Inferior parietal cortex (tissue), 1 donor: ENCODE data around the gene TMEM175.

Experiments
- DNase-seq: peaks from one replicate; pipeline ENCODE4 v3.0.0-alpha.2; 2016; ENCODE audit errors: extremely low spot score

TMEM175 gene

GRCh38 chr4:899556-899906 lies 32.7 kb upstream of the TMEM175 start:
- no peak for DNase-seq

- no peak for DNase-seq
Measured at GRCh38 chr4:900073-900472, 32.2 kb upstream of the TMEM175 start.

GRCh38 chr4:900721-901120 lies 31.5 kb upstream of the TMEM175 start:
- no peak for DNase-seq

DNA sequence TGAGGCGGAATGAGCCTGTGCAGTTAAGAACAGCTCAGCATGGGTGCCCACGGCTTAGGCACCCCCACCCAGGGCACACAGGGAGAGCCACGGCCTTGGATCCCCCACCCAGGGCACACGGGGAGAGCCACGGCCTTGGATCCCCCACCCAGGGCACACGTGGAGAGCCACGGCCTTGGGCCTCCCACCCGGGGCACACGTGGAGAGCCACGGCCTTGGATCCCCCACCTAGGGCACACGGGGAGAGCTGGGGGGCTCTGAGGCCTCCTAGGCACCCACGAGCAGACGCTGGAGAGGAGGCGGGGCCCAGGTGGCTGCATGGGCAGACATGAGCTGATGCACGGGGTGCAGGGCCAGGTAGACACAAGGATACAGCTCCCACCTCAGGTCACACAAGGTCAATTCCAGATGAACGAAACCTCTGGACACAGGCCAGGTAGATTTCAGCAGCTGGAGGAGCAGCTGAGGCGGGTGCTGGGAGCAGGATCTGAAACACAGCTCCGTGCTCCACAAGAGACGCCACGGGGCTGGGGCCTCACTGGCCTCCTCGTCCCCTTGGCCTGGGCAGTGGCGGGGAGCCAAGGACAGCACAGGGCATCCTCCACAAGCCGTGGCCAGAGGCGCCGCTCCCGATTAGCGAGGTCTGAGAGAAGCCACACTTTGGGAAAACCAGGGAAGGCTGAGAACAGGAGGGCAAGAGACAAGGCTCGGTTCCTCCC lies 30.9 kb upstream of the TMEM175 start:
- no peak for DNase-seq

GRCh38 chr4:903066-904046 lies 28.9 kb upstream of the TMEM175 start:
- DNase-seq, result no peak

GRCh38 chr4:905485-906338 lies 26.5 kb upstream of the TMEM175 start:
- no peak for DNase-seq

GRCh38 chr4:906339-907102 lies 25.7 kb upstream of the TMEM175 start:
- DNase-seq, result no peak

DNA sequence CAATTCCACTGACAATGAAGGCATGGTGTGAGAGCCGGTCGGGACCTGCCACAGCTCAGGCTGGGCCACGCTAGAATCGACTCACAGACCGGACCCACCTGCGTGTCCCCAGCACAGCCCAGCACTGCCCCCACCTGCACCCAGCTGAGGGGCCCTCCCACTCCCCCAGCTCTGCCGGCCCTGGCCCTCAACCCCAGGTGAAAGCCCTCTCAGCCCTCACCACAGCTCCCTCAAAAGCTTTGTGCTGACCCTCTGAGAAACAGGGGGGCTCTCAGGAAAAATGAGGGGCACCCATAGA lies 25.2 kb upstream of the TMEM175 start:
- DNase-seq, result no peak

DNA sequence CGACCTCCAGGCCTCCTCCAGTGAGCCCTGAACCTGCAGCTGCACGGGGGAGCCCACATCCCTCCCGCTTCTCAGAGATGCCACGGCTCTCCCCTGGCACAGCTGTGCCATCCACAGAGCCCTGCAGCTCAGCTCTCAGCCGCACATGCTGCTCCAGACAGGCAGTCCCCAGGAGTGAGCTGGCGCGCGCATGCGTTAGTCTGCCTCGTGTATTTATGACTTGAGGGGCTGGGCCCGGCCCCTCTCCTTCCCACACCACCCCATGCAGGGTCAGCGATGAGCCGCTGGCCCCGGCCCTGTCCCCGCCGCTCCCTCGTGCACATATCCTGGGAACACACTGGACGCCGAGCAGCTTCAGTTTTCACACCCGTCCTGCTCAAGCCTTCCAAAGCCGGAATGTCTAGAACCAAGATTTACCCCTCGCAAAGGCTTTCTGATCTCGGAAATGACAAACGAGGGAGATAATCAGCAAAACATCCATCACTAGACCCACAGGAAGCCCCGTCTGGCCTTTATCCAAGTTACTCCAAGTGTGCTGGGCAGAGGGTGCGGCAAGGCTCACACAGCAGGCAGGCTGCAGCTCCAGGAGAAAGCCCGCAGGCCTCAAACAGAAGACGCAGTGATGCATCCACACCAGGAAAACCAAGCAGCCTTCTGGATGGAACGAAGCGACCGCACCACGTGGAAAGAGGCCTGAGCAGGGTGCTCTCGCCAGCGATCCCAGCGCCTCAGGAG lies 24.4 kb upstream of the TMEM175 start:
- DNase-seq, result no peak

DNA sequence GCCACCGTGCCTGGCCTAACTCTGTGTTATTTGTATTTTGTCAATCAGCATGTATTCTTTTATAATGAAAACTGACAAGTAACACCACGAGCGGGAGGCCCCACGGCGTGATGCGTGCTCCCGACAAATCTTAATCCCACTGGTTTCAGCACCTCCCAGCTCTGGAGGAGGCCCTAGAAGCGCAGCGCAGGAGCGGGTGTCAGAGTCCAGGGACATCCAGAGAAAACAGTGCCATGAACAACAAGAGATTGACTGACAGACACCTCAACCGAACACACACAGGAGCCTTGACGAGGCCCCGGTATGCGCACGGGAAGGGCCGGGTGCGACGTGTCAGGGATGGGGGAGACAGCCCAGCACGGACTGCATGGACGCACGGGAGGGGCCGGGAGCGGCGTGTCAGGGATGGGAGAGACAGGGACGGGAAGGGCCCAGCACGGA lies 23.1 kb upstream of the TMEM175 start:
- DNase-seq, result no peak

DNA sequence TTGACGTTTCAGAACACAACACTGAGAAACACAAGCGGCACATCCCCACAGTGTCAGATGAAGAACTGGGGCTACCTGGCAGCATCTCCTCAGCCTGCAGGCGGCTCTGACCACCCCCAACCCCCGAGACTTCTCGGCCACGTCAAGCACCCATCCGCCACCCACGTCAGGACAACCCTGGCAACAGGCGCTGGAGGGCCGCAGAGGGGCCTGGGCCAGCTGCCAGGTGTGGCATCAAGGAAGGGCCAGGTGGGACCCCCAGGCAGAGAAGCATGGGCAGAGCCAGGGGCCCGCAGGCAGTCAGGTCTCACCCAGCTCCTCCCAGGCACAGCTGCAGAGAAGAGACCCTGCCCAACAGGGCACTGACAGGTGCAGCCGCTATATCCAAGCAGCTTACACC lies 22.4 kb upstream of the TMEM175 start:
- no peak for DNase-seq

- DNase-seq, result no peak
Measured at GRCh38 chr4:910366-911091, 21.7 kb upstream of the TMEM175 start.

DNA sequence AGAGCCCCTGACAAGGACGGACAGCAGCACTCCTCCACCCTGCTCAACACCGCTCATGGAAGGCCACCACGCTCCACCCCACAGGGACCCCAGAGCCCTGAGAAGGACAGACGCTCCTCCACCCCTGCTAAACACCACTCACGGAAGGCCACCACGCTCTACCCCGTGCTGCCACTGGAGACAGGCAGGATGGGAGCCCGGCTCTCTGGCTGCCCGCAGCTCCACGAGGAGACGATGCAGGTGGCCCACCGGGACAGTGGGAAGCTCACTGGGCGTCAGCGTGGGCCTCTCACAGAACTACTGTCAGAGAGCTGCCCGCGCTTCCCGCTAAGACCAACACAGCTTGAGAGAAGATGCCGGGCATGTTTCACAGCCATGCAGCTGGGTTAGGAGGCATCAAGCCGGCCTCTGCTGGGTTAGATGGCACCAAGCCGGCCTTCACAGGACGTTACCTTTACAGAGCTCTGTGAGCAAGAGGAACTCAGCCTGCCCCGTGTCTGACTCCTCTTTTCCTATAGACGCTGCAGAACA lies 21.0 kb upstream of the TMEM175 start:
- DNase-seq, result no peak

DNA sequence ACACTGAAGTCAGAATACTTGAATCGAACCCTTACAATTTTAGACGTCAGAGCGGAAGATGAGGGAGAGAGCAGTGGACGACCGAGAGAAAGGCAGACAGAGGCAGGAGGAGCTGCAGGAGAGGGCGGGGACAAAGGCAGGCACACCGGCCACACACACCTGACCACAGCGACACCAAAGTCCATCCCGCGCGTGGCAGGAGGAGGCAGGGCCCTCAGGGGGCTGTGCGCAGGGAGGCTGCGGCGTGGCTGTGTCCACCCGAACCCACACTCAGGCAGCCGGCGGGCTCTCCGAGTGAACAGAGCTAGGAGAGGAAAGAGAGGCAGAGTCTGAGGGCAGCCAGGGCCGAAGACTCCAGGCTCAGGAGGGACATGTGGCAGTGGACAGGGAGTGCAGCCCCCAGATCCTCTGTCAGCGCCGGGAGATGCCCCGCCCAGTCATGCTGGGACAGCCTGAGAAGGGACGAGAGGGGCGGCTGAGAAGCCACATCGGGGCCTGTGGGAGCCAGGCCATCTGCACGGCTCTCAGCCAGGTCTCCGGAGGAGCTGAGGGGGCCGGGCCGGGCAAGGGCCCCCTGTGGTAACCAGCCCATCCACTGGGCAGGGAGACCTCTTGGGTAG lies 20.3 kb upstream of the TMEM175 start:
- DNase-seq, result no peak

GRCh38 chr4:912548-913279 lies 19.5 kb upstream of the TMEM175 start:
- DNase-seq, result no peak

DNA sequence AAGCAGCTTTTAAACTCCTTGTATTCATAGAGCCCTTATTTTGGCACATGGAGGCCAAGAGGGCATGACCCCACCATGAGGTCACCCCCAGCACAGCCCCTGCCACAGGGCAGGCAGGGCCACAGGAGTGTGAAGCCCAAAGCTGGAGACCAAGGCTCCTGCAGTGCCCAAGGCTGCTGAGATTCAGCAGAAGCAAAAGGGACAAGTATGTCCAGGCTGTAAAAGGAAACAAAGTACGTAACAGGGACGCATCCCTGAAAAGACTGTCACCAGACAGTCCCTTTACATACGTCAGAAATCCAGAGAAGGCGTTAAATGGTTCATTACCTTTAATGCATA lies 19.0 kb upstream of the TMEM175 start:
- no peak for DNase-seq

GRCh38 chr4:914531-914930 lies 17.7 kb upstream of the TMEM175 start:
- DNase-seq, result no peak

DNA sequence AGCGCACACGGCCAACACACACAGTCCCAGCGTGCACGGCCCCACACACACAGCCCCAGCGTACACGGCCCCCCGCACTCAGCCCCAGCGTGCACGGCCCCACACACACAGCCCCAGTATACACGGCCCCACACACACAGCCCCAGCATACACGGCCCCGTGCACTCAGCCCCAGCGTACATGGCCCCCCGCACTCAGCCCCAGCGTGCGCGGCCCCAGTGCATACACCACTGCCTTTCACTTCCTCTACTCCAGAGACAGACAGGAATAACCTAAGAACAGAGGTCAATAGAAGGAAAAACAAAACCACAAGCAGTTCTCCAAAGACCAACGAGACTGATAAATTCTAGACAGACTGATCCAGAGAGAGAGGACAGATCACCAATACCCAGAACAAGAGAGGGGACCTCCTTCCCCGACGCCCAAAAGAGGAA lies 17.2 kb upstream of the TMEM175 start:
- DNase-seq, result no peak

GRCh38 chr4:915595-915994 lies 16.7 kb upstream of the TMEM175 start:
- DNase-seq, result no peak
